Liver (tissue), 9 donors: Measurements from ENCODE around the gene NOVA2. TPM values are rescaled to one million over a fixed set of nuclear protein-coding genes. Genes with fewer than 3 reads are reported as not detected.

Experiments
- DNase-seq: peaks from one replicate; pipeline ENCODE4 v3.0.0-alpha.2; 2017; ENCODE audit warnings: low spot score
- H3K27ac ChIP-seq, 2 donors: one replicate each; pipeline ENCODE4 v1.7.0; 2013; ENCODE audit warnings: inconsistent platforms in 2 of 2, low read length in 2 of 2, control low read depth in 1 of 2, low read depth in 1 of 2, mild to moderate bottlenecking in 1 of 2
- H3K27me3 ChIP-seq, 4 donors: one replicate each; pipeline versions ENCODE4 v1.6.1 to v1.7.0; 2013; ENCODE audit warnings: low read length in 3 of 4, inconsistent platforms in 1 of 4, mild to moderate bottlenecking in 1 of 4, moderate library complexity in 1 of 4; ENCODE audit not compliant: control insufficient read depth in 4 of 4, insufficient read depth in 4 of 4
- H3K36me3 ChIP-seq, 4 donors: one replicate each; pipeline versions ENCODE4 v1.6.1 to v1.7.0; 2013; ENCODE audit warnings: low read length in 3 of 4, mild to moderate bottlenecking in 3 of 4, low read depth in 1 of 4, moderate library complexity in 1 of 4; ENCODE audit not compliant: control insufficient read depth in 4 of 4, insufficient read depth in 3 of 4
- H3K4me1 ChIP-seq, 4 donors: one replicate each; pipeline versions ENCODE4 v1.6.1 to v1.7.0; 2013; ENCODE audit warnings: low read length in 3 of 4, mild to moderate bottlenecking in 3 of 4, moderate library complexity in 1 of 4; ENCODE audit not compliant: control insufficient read depth in 4 of 4, insufficient read depth in 4 of 4
- H3K4me3 ChIP-seq, 3 donors: one replicate each; pipeline versions ENCODE4 v1.6.1 to v1.7.0; 2013; ENCODE audit warnings: low read length in 3 of 3, control low read depth in 1 of 3, low read depth in 1 of 3, mild to moderate bottlenecking in 1 of 3
- H3K9ac ChIP-seq, 2 donors: one replicate each; pipeline ENCODE4 v1.7.0; 2013; ENCODE audit warnings: low read length in 2 of 2, mild to moderate bottlenecking in 2 of 2, moderate library complexity in 2 of 2, control low read depth in 1 of 2, low read depth in 1 of 2
- H3K9me3 ChIP-seq, 4 donors: one replicate each; pipeline versions ENCODE4 v1.6.1 to v1.7.0; 2013; ENCODE audit warnings: low read length in 3 of 4; ENCODE audit not compliant: control insufficient read depth in 4 of 4
- ATF3 ChIP-seq: IDR thresholded peaks from 2 replicates; pipeline ENCODE4 v1.6.1; 2016; ENCODE audit warnings: antibody characterized with exemption
- EGR1 ChIP-seq, 2 donors: IDR thresholded peaks; 2 replicates each; pipeline ENCODE4 v1.6.1; 2016 to 2018; ENCODE audit warnings: antibody characterized with exemption in 2 of 2, low read depth in 2 of 2
- FOXA1 ChIP-seq: IDR thresholded peaks from 2 replicates; pipeline ENCODE4 v1.6.1; 2016; ENCODE audit warnings: antibody characterized with exemption
- FOXA2 ChIP-seq: IDR thresholded peaks from 2 replicates; pipeline ENCODE4 v1.6.1; 2016; ENCODE audit warnings: antibody characterized with exemption
- GABPA ChIP-seq, 2 donors: IDR thresholded peaks in 1 of 2; conservative IDR thresholded peaks in 1 of 2; 2 replicates each; pipeline ENCODE4 v1.6.1; 2016; ENCODE audit warnings: antibody characterized with exemption in 2 of 2, mild to moderate bottlenecking in 1 of 2, moderate library complexity in 1 of 2
- HNF4G ChIP-seq: IDR thresholded peaks from 2 replicates; pipeline ENCODE4 v1.6.1; 2016; ENCODE audit warnings: antibody characterized with exemption
- JUND ChIP-seq, 2 donors: IDR thresholded peaks; 2 replicates each; pipeline ENCODE4 v1.6.1; 2016; ENCODE audit warnings: antibody characterized with exemption in 2 of 2
- NR2F2 ChIP-seq: IDR thresholded peaks from 2 replicates; pipeline ENCODE4 v1.6.1; 2016; ENCODE audit warnings: antibody characterized with exemption
- RAD21 ChIP-seq, 2 donors: IDR thresholded peaks; 2 replicates each; pipeline ENCODE4 v1.6.1; 2016; ENCODE audit warnings: antibody characterized with exemption in 2 of 2, mild to moderate bottlenecking in 2 of 2
- RXRA ChIP-seq, 2 donors: IDR thresholded peaks; 2 replicates each; pipeline ENCODE4 v1.6.1; 2017 to 2018; ENCODE audit warnings: antibody characterized with exemption in 2 of 2, mild to moderate bottlenecking in 1 of 2
- SP1 ChIP-seq: IDR thresholded peaks from 2 replicates; pipeline ENCODE4 v1.6.1; 2018; ENCODE audit warnings: antibody characterized with exemption, mild to moderate bottlenecking
- TAF1 ChIP-seq: conservative IDR thresholded peaks from 2 replicates; pipeline ENCODE4 v1.6.1; 2016; ENCODE audit warnings: antibody characterized with exemption, mild to moderate bottlenecking
- YY1 ChIP-seq: IDR thresholded peaks from 2 replicates; pipeline ENCODE4 v1.6.1; 2016; ENCODE audit warnings: antibody characterized with exemption, mild to moderate bottlenecking
- WGBS: extraction: QIAGEN DNeasy Blood & Tissue Kit; methylation state at CpG from one replicate; pipeline ENCODE4 v1.1.7; 2013; 5-methylcytosine and 5-hydroxymethylcytosine counted together
- polyA plus RNA-seq, 2 donors: library from polyadenylated mRNA; stranded (reverse) in 1 of 2; unstranded in 1 of 2; fragments of 200-250 nt in 1 of 2; fragments of >200 nt in 1 of 2; fragmentation: Nextera tagmentation in 1 of 2; extraction: Ambion mirVana in 1 of 2; gene quantifications; one replicate each; pipeline versions ENCODE4 v1.2.1 to v1.2.3, GENCODE V29; 2013 to 2015
- total RNA-seq, 2 donors: library from RNA; depleted of rRNA; stranded (reverse); fragments of >200 nt; gene quantifications; one replicate each; pipeline ENCODE4 v1.2.3, GENCODE V29; 2014
- TF ChIP-seq, protein P1 (sequence below): IDR thresholded peaks from 2 replicates; pipeline ENCODE4 v1.6.1; 2016; ENCODE audit warnings: antibody characterized with exemption, mild to moderate bottlenecking
- TF ChIP-seq, protein P2 (sequence below): fragments of 150-350 bp; IDR thresholded peaks from 2 replicates; pipeline ENCODE4 v1.5.1; 2017; ENCODE audit warnings: improper control_type of control experiment, low read depth, low read length; ENCODE audit not compliant: missing input control
- TF ChIP-seq, protein P3 (sequence below): IDR thresholded peaks from 2 replicates; pipeline ENCODE4 v1.6.1; 2016; ENCODE audit warnings: antibody characterized with exemption
- donor health status: healthy.
- donor health status: healthy.
- donor health status: healthy.
- donor health status: healthy.
- donor health status: healthy.

NOVA2 gene
- total and polyA plus RNA-seq, 4 donors, result 0.31 to 1.6 (median 0.42) TPM

DNA sequence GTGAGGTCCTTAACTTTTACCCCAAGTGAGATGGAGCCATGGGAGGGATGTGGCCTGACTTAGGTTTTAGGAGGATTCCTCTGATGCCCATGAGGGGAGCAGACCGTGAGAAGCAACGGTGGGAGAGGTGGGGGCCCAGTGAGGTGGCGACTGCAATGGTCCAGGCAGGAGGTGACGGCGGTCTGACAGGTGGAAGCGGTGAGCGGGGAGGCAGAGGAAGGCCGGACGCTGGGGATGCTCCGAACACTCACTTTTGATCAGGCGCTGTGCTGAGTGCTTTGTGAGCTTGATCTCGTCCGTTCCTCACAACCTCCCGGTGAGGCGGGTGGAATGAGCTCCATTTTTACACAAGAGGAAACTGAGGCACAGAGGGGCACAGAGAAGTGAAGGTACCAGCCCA is 11.6 kb downstream of the NOVA2 start:
- no peak for DNase-seq
- no peaks in the 10 kb centered on the region for H3K9me3 ChIP-seq
- H3K36me3 ChIP-seq, result no peaks in the 10 kb centered on the region
- 77% methylated on average over 15 of the region's 15 CpGs for WGBS
- H3K27ac ChIP-seq, result no peak overlapping the region
- no peak overlapping the region for H3K9ac ChIP-seq
- H3K4me1 ChIP-seq, result no peaks in the 10 kb centered on the region
- TF ChIP-seq SP1, result no peak
- peaks cover 0 to 5% (median 1%) of the 10 kb centered on the region in 4 donors for H3K27me3 ChIP-seq
- no peak overlapping the region for H3K4me3 ChIP-seq

DNA sequence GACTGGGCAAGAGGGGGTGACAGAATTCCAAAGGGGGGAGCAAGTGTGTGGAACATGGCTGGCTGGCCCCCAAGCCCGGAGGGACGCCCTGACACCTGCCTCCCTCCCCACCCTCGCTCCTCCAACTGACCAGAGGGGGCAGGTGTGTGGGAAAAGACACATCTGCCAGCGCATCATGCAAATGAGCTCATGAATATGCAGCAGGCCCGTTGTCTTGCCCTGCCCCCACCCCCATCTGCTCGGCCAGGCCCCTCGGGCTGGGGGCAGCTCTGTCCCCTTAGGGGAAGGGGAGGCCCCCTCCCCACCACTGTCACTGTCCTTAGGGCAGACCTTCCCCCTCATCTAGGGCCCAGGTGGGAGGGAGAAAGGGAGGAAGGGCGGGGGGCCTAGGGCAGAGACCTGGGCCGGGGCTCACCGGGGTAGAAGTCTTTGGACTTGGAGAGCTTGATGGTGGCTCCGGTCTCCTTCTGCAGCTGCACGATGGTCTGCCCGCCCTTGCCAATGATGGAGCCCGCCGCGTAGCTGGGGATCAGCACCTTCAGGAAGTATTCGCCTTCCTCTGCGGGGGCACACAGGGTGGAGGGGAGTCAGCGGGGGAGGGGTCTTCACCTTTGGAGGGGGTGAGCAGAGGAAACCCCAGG is 12.9 kb downstream of the NOVA2 start:
- no peak for TF ChIP-seq FOXA2
- TF ChIP-seq YY1, result no peak
- no peak for TF ChIP-seq TAF1
- no peak for TF ChIP-seq NR2F2
- TF ChIP-seq GABPA (IDR thresholded peaks at IDR 0.05 in 1 of 2, conservative IDR thresholded peaks at IDR 0.05 in 1 of 2), result no peak
- TF ChIP-seq RXRA (IDR thresholded peaks at IDR 0.05), result no peak
- no peak for TF ChIP-seq HNF4G
- TF ChIP-seq ATF3, result no peak
- TF ChIP-seq, protein P1, sequence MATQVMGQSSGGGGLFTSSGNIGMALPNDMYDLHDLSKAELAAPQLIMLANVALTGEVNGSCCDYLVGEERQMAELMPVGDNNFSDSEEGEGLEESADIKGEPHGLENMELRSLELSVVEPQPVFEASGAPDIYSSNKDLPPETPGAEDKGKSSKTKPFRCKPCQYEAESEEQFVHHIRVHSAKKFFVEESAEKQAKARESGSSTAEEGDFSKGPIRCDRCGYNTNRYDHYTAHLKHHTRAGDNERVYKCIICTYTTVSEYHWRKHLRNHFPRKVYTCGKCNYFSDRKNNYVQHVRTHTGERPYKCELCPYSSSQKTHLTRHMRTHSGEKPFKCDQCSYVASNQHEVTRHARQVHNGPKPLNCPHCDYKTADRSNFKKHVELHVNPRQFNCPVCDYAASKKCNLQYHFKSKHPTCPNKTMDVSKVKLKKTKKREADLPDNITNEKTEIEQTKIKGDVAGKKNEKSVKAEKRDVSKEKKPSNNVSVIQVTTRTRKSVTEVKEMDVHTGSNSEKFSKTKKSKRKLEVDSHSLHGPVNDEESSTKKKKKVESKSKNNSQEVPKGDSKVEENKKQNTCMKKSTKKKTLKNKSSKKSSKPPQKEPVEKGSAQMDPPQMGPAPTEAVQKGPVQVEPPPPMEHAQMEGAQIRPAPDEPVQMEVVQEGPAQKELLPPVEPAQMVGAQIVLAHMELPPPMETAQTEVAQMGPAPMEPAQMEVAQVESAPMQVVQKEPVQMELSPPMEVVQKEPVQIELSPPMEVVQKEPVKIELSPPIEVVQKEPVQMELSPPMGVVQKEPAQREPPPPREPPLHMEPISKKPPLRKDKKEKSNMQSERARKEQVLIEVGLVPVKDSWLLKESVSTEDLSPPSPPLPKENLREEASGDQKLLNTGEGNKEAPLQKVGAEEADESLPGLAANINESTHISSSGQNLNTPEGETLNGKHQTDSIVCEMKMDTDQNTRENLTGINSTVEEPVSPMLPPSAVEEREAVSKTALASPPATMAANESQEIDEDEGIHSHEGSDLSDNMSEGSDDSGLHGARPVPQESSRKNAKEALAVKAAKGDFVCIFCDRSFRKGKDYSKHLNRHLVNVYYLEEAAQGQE, result no peak
- TF ChIP-seq EGR1 (IDR thresholded peaks at IDR 0.05; ENCODE audit: low read depth in 2 of 2), result no peak
- TF ChIP-seq FOXA1, result no peak
- TF ChIP-seq, protein P2, sequence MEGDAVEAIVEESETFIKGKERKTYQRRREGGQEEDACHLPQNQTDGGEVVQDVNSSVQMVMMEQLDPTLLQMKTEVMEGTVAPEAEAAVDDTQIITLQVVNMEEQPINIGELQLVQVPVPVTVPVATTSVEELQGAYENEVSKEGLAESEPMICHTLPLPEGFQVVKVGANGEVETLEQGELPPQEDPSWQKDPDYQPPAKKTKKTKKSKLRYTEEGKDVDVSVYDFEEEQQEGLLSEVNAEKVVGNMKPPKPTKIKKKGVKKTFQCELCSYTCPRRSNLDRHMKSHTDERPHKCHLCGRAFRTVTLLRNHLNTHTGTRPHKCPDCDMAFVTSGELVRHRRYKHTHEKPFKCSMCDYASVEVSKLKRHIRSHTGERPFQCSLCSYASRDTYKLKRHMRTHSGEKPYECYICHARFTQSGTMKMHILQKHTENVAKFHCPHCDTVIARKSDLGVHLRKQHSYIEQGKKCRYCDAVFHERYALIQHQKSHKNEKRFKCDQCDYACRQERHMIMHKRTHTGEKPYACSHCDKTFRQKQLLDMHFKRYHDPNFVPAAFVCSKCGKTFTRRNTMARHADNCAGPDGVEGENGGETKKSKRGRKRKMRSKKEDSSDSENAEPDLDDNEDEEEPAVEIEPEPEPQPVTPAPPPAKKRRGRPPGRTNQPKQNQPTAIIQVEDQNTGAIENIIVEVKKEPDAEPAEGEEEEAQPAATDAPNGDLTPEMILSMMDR, result no peak
- no peak for TF ChIP-seq RAD21 (IDR thresholded peaks at IDR 0.05)
- no peak for TF ChIP-seq JUND (IDR thresholded peaks at IDR 0.05)
- TF ChIP-seq, protein P3, sequence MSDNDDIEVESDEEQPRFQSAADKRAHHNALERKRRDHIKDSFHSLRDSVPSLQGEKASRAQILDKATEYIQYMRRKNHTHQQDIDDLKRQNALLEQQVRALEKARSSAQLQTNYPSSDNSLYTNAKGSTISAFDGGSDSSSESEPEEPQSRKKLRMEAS, result no peak
- Histone ChIP-seq H3K4me1 (no peaks in the 10 kb centered on the region), H3K27me3 (peaks cover 0 to 5% (median 1%) of the 10 kb centered on the region in 4 donors)

More for the DNA sequence above, 12.9 kb downstream of the NOVA2 start:
- Histone ChIP-seq H3K9ac (no peak overlapping the region), H3K4me3 (no peak overlapping the region), H3K36me3 (no peaks in the 10 kb centered on the region), H3K27ac (no peak overlapping the region), H3K9me3 (no peaks in the 10 kb centered on the region)
- 12% methylated on average over 19 of the region's 19 CpGs for WGBS
- no peak for DNase-seq
